Activated CD8-positive, alpha-beta memory T cell treated with anti-CD3 and anti-CD28 coated beads for 36 hours (primary cell): ENCODE results near the gene NR3C1. TPM values are rescaled to one million over a fixed set of nuclear protein-coding genes. Genes with fewer than 3 reads are reported as not detected.
"Not testable (repeated sequence)": the region's sequence is repeated elsewhere in the genome, so short reads cannot be mapped to it uniquely, and the experiment has no call there.

Experiments
- CTCF ChIA-PET: fragments of 350-600 bp; sonication (Branson Sonifier 250); formaldehyde crosslinking; loops from one replicate; lab custom pipeline; 2021; ENCODE audit warnings: antibody characterized with exemption; lab: Charles Lee
- POLR2A ChIA-PET: fragments of 350-600 bp; sonication (Branson Sonifier 250); formaldehyde crosslinking; loops from one replicate; lab custom pipeline; 2021; ENCODE audit warnings: antibody characterized with exemption; lab: Charles Lee
- total RNA-seq, 2 experiments: library from RNA; stranded (reverse); gene quantifications; one replicate each; pipeline ENCODE4 v1.2.3, GENCODE V29; 2021

NR3C1 gene
- total RNA-seq, 2 experiments from 2014 or later: 49.5 to 56.6 TPM

DNA sequence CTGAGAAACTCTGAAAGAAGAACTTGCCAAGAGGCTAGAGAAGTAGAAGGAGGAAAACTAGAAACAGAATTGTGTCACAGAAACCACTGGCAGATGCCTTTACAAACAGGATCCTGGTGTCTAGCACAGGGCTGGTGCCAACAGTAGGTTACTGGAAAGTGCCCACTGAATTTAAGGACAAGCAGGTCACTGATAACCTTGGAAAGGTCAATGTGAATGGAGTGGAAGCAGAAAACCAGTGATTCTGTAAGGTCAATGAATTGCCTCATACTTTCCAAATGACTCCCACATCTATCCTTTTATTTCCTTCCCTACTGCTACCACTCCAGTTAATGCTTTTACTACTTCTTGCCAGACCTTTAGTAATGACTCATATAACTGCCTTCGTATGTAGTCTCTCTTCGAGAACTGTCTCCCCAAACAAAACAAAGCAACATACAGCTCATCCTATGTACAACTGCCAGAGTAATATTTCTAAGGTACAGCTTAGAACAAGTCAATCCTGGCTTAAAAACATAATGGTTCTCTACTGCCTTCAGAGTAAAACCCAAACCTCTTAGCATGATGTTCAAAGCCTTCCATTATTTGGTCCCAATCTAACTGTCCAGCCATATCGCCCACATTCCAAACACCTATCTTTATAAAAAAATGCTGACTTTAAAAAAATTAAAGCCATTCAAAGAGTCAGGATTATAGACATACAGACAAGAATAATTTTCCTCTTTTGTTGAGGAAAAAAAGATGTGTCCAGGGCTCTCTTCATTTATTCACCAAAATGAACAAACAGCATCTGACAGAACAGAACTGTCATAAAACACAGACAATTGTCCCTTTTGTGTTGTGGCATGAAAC is 52.5 kb downstream of the NR3C1 start:
- CTCF ChIA-PET: interaction anchor here (0.8 to 1.0 kb wide), 2 partner anchors 37 to 53 kb away, joined by 3 to 4 read pairs; partner anchors contain the start of gene NR3C1
- POLR2A ChIA-PET: no interaction called here

DNA sequence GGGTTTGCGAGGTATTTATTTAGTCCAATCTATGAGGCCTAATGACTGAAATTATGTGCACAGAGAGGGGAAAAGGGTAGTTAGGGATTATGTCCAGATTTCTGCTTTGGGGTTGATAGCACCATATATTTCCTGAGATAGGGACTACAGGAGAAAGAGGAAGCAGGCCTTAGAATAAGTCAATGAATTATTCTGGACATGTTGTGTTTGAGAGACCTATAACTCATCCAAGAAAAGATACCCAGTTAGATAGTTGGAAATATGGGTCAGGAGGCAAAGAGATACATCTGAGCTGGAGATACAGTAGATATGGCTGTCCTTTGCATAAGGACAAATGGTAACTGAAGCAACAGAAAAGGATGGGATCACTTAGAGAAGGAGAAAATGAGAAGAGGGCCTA is 53.1 kb downstream of the NR3C1 start:
- POLR2A ChIA-PET: interaction anchor here (0.8 kb wide), 1 partner anchor 53 kb away, joined by 3 read pairs; the partner anchor contains the start of gene NR3C1
- CTCF ChIA-PET: interaction anchor here (0.8 to 1.0 kb wide), 2 partner anchors 36 to 54 kb away, joined by 3 to 4 read pairs; partner anchors contain the start of gene NR3C1

GRCh38 chr5:143349177-143349576 is 54.3 kb downstream of the NR3C1 start:
- ChIA-PET POLR2A (no interaction called here), CTCF (no interaction called here)

DNA sequence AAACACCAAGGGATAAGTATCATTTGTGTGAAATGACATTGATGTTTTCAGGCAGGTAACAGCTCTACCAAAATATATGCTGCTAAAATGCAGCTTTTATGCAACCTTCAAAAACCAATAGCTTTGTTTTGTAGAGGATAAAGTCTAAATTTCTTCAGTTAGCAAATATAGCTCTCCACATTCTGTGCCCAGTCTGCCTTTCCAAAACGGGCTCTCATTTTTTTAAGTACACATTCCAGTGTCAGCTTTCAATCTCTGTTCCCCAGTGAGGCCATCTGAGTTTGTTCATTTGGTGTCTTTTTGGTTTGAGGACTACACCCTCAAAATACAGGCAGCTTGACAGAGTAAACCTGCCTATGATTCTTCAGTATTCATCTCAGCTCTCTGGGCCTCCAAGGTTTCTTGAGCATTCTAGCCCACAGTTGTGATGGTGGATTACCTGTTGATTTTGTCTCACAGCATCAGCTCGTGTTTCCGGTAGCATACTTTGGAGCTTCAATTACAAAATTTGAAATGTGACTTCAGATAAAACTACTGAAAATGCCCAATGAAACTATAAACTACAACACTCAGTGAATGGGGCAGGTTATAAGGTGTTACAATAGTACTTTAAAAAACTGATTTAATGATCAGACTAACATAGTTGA is 55.7 kb downstream of the NR3C1 start:
- CTCF ChIA-PET: interaction anchor here (0.6 kb wide), 1 partner anchor 36 kb away, joined by 3 read pairs; no protein-coding TSS in a partner anchor
- POLR2A ChIA-PET: no interaction called here

GRCh38 chr5:143347046-143347445 is 56.4 kb downstream of the NR3C1 start:
- ChIA-PET CTCF (no interaction called here), POLR2A (no interaction called here)

- POLR2A ChIA-PET: no interaction called here
- CTCF ChIA-PET: no interaction called here
Measured at GRCh38 chr5:143345671-143346440, 57.6 kb downstream of the NR3C1 start.

DNA sequence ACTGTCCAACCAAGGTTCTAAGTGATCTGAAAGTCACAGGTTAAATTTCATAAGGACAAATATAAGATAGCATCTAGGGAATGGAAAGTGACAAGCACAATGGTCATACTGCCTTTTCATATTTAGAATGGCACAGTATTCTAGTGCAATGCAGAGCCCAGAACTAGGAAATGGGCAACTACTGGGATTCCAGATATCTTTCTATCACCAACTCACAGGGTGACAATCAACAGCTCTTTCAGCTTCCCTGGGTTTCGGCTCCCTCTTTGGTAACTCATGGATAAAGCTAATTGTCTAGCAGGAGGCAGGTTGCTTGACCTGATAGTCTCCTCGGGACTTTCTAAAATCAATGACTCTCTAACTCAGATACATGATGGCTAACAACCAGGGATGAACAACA is 60.4 kb downstream of the NR3C1 start:
- POLR2A ChIA-PET: no interaction called here
- CTCF ChIA-PET: no interaction called here

DNA sequence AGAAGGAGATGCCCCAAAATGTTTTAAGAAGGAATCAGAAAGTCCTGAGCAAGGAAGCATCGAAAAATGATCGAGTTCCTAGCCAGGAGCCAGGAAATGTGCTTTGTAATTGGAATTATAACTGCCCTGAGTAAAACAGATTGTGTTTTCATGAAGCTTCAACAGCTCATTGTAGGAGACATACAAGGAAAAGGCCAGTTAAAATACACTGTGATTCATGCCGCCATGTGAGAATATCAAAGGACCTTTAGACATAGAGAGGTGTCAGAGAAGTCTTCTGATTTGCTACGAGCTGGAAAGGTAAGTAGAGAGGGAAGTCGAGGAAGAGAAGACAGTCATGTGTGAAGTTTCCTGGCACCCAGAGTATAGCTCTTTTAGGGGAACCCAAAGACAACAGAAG is 60.9 kb downstream of the NR3C1 start:
- ChIA-PET POLR2A (interaction anchor here (1.0 kb wide), 1 partner anchor 62 kb away, joined by 3 read pairs; no protein-coding TSS in a partner anchor), CTCF (no interaction called here)

GRCh38 chr5:143341807-143342570 is 61.5 kb downstream of the NR3C1 start:
- ChIA-PET POLR2A (interaction anchor here (1.0 kb wide), 1 partner anchor 62 kb away, joined by 3 read pairs; no protein-coding TSS in a partner anchor), CTCF (interaction anchor here (0.5 kb wide), 1 partner anchor 344 kb away, joined by 3 read pairs; no protein-coding TSS in a partner anchor)

GRCh38 chr5:143340891-143341685 is 62.4 kb downstream of the NR3C1 start:
- ChIA-PET POLR2A (interaction anchor here (0.7 kb wide), 1 partner anchor 95 kb away, joined by 11 read pairs; no protein-coding TSS in a partner anchor), CTCF (no interaction called here)

- POLR2A ChIA-PET: no interaction called here
- CTCF ChIA-PET: interaction anchor here (1.0 kb wide), 1 partner anchor 66 kb away, joined by 3 read pairs; no protein-coding TSS in a partner anchor
Measured at GRCh38 chr5:143338658-143339366, 64.7 kb downstream of the NR3C1 start.

DNA sequence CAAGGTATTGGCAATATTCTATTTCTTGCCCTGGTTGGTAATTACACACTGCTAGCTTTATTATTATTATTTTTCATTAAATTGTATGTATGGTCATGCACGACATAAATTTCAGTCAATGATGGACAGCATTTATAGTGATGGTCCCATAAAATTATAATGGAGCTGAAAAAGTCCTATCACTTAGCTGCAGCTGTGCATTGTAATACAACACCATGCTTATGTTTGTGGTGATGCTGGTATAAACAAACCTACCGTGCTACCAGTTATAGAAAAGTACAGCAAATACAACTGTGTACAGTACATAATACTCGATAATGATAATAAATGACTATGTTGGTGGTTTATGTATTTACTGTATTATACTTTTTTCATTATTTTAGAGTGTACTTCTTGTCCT is 65.5 kb downstream of the NR3C1 start:
- ChIA-PET POLR2A (no interaction called here), CTCF (interaction anchor here (1.0 kb wide), 1 partner anchor 66 kb away, joined by 3 read pairs; no protein-coding TSS in a partner anchor)

GRCh38 chr5:143336485-143336884 is 67.0 kb downstream of the NR3C1 start:
- ChIA-PET CTCF (no interaction called here), POLR2A (no interaction called here)

GRCh38 chr5:143334903-143335302 is 68.6 kb downstream of the NR3C1 start:
- CTCF ChIA-PET: no interaction called here
- POLR2A ChIA-PET: no interaction called here

- POLR2A ChIA-PET: not testable (repeated sequence)
Measured at GRCh38 chr5:143334380-143334779, 69.1 kb downstream of the NR3C1 start.

GRCh38 chr5:143331956-143332355 is 71.5 kb downstream of the NR3C1 start:
- POLR2A ChIA-PET: no interaction called here
- CTCF ChIA-PET: no interaction called here

More at GRCh38 chr5:143334380-143334779, 69.1 kb downstream of the NR3C1 start:
- CTCF ChIA-PET: not testable (repeated sequence)

DNA sequence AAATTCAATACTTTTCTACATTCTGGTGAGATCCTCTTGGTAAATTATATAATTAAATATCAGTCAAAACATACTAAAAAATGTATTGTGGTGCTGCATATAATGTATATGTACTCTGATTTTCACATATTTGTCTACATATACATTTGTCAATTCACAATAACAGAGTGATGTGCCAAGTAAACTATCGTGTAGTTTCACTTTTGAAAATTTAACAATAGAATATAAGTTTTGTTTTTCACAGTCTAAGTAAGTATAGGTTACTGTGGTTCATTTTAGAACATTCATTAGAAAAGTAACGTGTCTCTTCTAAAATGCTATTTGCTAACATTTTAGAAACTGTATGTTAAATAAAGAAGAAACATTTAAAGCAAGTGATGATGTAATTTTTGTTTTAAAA is 73.6 kb downstream of the NR3C1 start:
- ChIA-PET POLR2A (no interaction called here), CTCF (interaction anchor here (0.6 kb wide), 1 partner anchor 27 kb away, joined by 3 read pairs; no protein-coding TSS in a partner anchor)
